Loucy (cell line): ENCODE data around the gene DEXI.

ENCODE experiments used
- H2AFZ ChIP-seq: fragments of 200-600 bp; sonication (generic); 2 replicates; pipeline ENCODE4 v1.6.0; 2016; ENCODE audit warnings: antibody characterized with exemption, mild to moderate bottlenecking, low read length, moderate library complexity
- H3F3A ChIP-seq: fragments of 200-600 bp; 2 replicates; pipeline ENCODE4 v1.6.0; 2016; ENCODE audit warnings: antibody characterized with exemption, low read depth, mild to moderate bottlenecking
- H3K27me3 ChIP-seq: fragments of 200-600 bp; sonication (generic); 2 replicates; pipeline ENCODE4 v1.6.1; 2014; ENCODE audit warnings: low read length, mild to moderate bottlenecking; ENCODE audit not compliant: insufficient read depth, poor library complexity, severe bottlenecking
- H3K36me3 ChIP-seq: fragments of 200-600 bp; sonication (generic); 2 replicates; pipeline ENCODE4 v1.6.1; 2016; ENCODE audit warnings: low read length; ENCODE audit not compliant: insufficient read depth
- H3K4me1 ChIP-seq: fragments of 200-600 bp; sonication (generic); 2 replicates; pipeline ENCODE4 v1.5.1; 2014; ENCODE audit warnings: low read length, mild to moderate bottlenecking; ENCODE audit not compliant: insufficient read depth, poor library complexity, severe bottlenecking
- H3K4me2 ChIP-seq: fragments of 200-600 bp; sonication (generic); 2 replicates; pipeline ENCODE4 v1.6.0; 2014; ENCODE audit warnings: antibody characterized with exemption, low read length, low read depth, mild to moderate bottlenecking; ENCODE audit not compliant: poor library complexity, severe bottlenecking
- H3K4me3 ChIP-seq: fragments of 200-600 bp; sonication (generic); 2 replicates; pipeline ENCODE4 v1.5.1; 2014; ENCODE audit warnings: low read length, mild to moderate bottlenecking, mixed read lengths; ENCODE audit not compliant: poor library complexity, severe bottlenecking
- H3K79me2 ChIP-seq: fragments of 200-600 bp; sonication (generic); 2 replicates; pipeline ENCODE4 v1.6.1; 2014; ENCODE audit warnings: low read length; ENCODE audit not compliant: insufficient read depth
- H3K9ac ChIP-seq: fragments of 200-600 bp; sonication (generic); 2 replicates; pipeline ENCODE4 v1.6.0; 2014; ENCODE audit warnings: mild to moderate bottlenecking, low read depth, low read length, moderate library complexity; ENCODE audit not compliant: poor library complexity, severe bottlenecking
- H3K9me2 ChIP-seq: fragments of 200-600 bp; sonication (generic); replicated peaks from 2 replicates; pipeline ENCODE4 v1.6.1; 2016; ENCODE audit warnings: low read depth, low read length, mixed read lengths
- H3K9me3 ChIP-seq: fragments of 200-600 bp; sonication (generic); 2 replicates; pipeline ENCODE4 v1.6.1; 2014; ENCODE audit warnings: mild to moderate bottlenecking, antibody characterized with exemption, low read length, low read depth; ENCODE audit not compliant: insufficient read depth
- H4K20me1 ChIP-seq: fragments of 200-600 bp; sonication (generic); 2 replicates; pipeline ENCODE4 v1.6.0; 2014; ENCODE audit warnings: antibody characterized with exemption, low read length, mild to moderate bottlenecking; ENCODE audit not compliant: insufficient read depth, poor library complexity, severe bottlenecking
- CTCF ChIP-seq: fragments of 200-600 bp; sonication (generic); conservative IDR thresholded peaks from 2 replicates; pipeline ENCODE4 v1.5.1; 2014; ENCODE audit warnings: mild to moderate bottlenecking, antibody characterized with exemption, low read length
- EZH2phosphoT487 ChIP-seq: fragments of 200-600 bp; IDR thresholded peaks from 2 replicates; pipeline ENCODE4 v1.6.1; 2018; ENCODE audit warnings: antibody characterized with exemption, mild to moderate bottlenecking, moderate library complexity, borderline replicate concordance

The DEXI gene

GRCh38 chr16:10918294-10919002 lies 23.8 kb downstream of the DEXI start:
- Histone ChIP-seq H3K9me2 (no peaks in the 10 kb centered on the region), H2AFZ (peak overlapping the region; percentile 76; the same call in 1 of the 2 replicates), H3K36me3 (no peaks in the 10 kb centered on the region), H3F3A (no peaks in the 10 kb centered on the region), H3K79me2 (no peaks in the 10 kb centered on the region), H3K27me3 (no peaks in the 10 kb centered on the region), H3K9me3 (no peaks in the 10 kb centered on the region), H4K20me1 (no peaks in the 10 kb centered on the region), H3K9ac (no peak overlapping the region), H3K4me1 (no peaks in the 10 kb centered on the region), H3K4me3 (no peak overlapping the region), H3K4me2 (peak overlapping the region; percentile 46)
- peak; percentile 75 for TF ChIP-seq CTCF
- TF ChIP-seq EZH2phosphoT487: no peak

GRCh38 chr16:10916534-10916933 lies 25.7 kb downstream of the DEXI start:
- no peaks in the 10 kb centered on the region for H3K9me3 ChIP-seq
- H3K4me3 ChIP-seq: no peak overlapping the region
- no peak overlapping the region for H3K4me2 ChIP-seq
- no peak overlapping the region for H3K9ac ChIP-seq
- H4K20me1 ChIP-seq: no peaks in the 10 kb centered on the region
- H3K36me3 ChIP-seq: no peaks in the 10 kb centered on the region
- H3K79me2 ChIP-seq: no peaks in the 10 kb centered on the region
- no peaks in the 10 kb centered on the region for H3K4me1 ChIP-seq
- TF ChIP-seq CTCF (no peak), EZH2phosphoT487 (no peak)
- no peaks in the 10 kb centered on the region for H3K9me2 ChIP-seq
- no peaks in the 10 kb centered on the region for H3F3A ChIP-seq
- H3K27me3 ChIP-seq: no peaks in the 10 kb centered on the region
- no peak overlapping the region for H2AFZ ChIP-seq

GRCh38 chr16:10911267-10911666 lies 31.0 kb downstream of the DEXI start:
- Histone ChIP-seq H3K79me2 (no peaks in the 10 kb centered on the region), H3K9ac (no peak overlapping the region), H2AFZ (no peak overlapping the region), H3K9me2 (no peaks in the 10 kb centered on the region), H3K9me3 (no peaks in the 10 kb centered on the region), H3K4me2 (no peak overlapping the region), H3K27me3 (no peaks in the 10 kb centered on the region), H3F3A (no peaks in the 10 kb centered on the region), H3K36me3 (no peaks in the 10 kb centered on the region), H4K20me1 (no peaks in the 10 kb centered on the region), H3K4me1 (no peaks in the 10 kb centered on the region), H3K4me3 (no peak overlapping the region)
- no peak for TF ChIP-seq CTCF
- no peak for TF ChIP-seq EZH2phosphoT487
